SH-SY5Y (cell line): ENCODE results near the gene NME9.

Experiments used
- GATA2 ChIP-seq: IDR thresholded peaks from 2 replicates; pipeline ENCODE4 v1.6.1; 2011; ENCODE audit warnings: mild to moderate bottlenecking, low read depth, low read length
- GATA3 ChIP-seq: IDR thresholded peaks from 2 replicates; pipeline ENCODE4 v1.6.1; 2011; ENCODE audit warnings: low read depth, mild to moderate bottlenecking, low read length, moderate library complexity

DNA sequence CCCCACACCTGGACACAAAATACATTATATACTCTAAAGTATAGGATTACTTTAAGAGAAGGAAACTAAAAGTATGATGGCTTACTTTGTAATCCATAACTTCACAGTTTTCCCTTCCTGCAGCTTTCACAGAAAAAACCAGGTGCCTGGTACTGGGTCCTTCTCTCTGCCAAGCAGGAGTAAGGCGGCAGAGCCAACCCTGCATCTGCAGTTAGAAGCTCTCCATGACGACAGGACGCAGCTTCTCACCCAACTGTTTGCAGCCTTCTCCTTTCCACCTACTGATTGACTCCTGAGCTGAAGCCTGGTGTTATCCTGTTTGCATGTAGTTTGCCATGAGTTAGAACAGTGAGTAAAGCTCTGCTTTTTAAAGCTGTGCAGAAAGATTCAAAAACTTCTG, 25.4 kb upstream of the NME9 start:
- TF ChIP-seq GATA2 (no peak), GATA3 (no peak)
